Measurements from ENCODE around the gene FNBP1. TPM values are rescaled to one million over a fixed set of nuclear protein-coding genes. Genes with fewer than 3 reads are reported as not detected.
"Not testable (repeated sequence)": the region's sequence is repeated elsewhere in the genome, so short reads cannot be mapped to it uniquely, and the experiment has no call there.

FNBP1 gene
- total and polyA plus RNA-seq, 4 donors, result 21.9 to 92.9 (median 63.8) TPM

DNA sequence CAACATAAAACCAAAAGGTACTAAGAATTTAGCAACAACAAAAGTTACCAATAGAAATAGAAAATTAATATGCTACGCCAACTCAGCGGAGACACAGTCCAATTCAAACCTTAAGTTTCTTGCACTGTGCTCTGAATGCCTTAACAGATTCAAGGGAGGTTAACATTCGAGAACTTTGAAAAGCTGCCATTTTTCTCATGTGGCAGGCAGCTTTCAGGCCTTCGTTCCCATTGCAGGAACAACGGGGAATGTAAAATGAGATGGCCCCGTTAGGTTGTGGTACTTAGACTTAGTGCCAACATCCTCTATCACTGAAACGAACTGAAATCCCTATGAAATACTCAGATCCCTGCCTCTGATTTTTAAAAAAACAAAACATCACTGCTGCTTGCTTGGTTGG, 22.4 kb downstream of the FNBP1 start:
- H3K4me1 ChIP-seq (ENCODE audit: control insufficient read depth in 1 of 2, insufficient read depth in 2 of 2, low read length in 2 of 2), result peaks cover 0 to 2% of the 10 kb centered on the region in 2 donors
- DNase-seq (no peak), ATAC-seq (ENCODE audit: low FRiP score) (no peak)
- no peaks in the 10 kb centered on the region for H3K36me3 ChIP-seq (ENCODE audit: control insufficient read depth in 1 of 2, insufficient read depth in 2 of 2, low read length in 1 of 2)
- 3 to 6% methylated on average over 7 of the region's 7 CpGs for WGBS, 2 donors
- intact Hi-C loops (cut with DNase I), result loop anchor here in 1 of 2 donors (5.0 kb wide), 1 partner anchor 53 kb away; no protein-coding TSS in a partner anchor
- no peak overlapping the region for H3K4me3 ChIP-seq (ENCODE audit: low read length in 2 of 2)
- no peaks in the 10 kb centered on the region for H3K9me3 ChIP-seq (ENCODE audit: control insufficient read depth, low read length)
- H3K27me3 ChIP-seq (ENCODE audit: control insufficient read depth in 1 of 2, insufficient read depth in 2 of 2, low read length in 1 of 2), result no peaks in the 10 kb centered on the region
- peak overlapping the region; percentile 70 to 85 for H3K27ac ChIP-seq (ENCODE audit: low read depth in 1 of 2, low read length in 2 of 2)

DNA sequence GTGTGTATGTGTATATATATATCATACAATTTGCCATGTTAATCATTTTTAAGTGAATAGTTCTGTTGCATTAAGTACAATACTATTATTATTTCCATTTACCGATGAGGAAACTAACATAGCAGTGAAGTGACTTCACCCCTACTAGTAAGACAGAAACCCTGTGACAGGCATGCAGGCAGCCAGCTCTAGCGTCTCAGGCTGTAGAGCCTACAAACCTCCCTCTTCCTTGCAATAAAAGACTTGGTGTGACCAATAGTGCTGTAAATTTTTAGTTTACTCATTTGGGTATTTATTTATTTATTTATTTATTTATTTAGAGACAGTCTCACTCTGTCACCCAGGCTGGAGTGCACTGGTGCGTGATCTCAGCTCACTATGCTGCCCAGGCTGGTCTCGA, 24.7 kb downstream of the FNBP1 start:
- DNase-seq (no peak), ATAC-seq (ENCODE audit: low FRiP score) (no peak)
- 62 to 64% methylated on average over 4 of the region's 4 CpGs for WGBS, 2 donors
- Histone ChIP-seq H3K4me3 (ENCODE audit: low read length in 2 of 2) (no peak overlapping the region), H3K4me1 (ENCODE audit: control insufficient read depth in 1 of 2, insufficient read depth in 2 of 2, low read length in 2 of 2) (peaks cover 0 to 2% of the 10 kb centered on the region in 2 donors), H3K9me3 (ENCODE audit: control insufficient read depth, low read length) (no peaks in the 10 kb centered on the region), H3K27me3 (ENCODE audit: control insufficient read depth in 1 of 2, insufficient read depth in 2 of 2, low read length in 1 of 2) (no peaks in the 10 kb centered on the region), H3K36me3 (ENCODE audit: control insufficient read depth in 1 of 2, insufficient read depth in 2 of 2, low read length in 1 of 2) (no peaks in the 10 kb centered on the region), H3K27ac (ENCODE audit: low read depth in 1 of 2, low read length in 2 of 2) (no peak overlapping the region)
- intact Hi-C loops (cut with DNase I), result no loop called here

DNA sequence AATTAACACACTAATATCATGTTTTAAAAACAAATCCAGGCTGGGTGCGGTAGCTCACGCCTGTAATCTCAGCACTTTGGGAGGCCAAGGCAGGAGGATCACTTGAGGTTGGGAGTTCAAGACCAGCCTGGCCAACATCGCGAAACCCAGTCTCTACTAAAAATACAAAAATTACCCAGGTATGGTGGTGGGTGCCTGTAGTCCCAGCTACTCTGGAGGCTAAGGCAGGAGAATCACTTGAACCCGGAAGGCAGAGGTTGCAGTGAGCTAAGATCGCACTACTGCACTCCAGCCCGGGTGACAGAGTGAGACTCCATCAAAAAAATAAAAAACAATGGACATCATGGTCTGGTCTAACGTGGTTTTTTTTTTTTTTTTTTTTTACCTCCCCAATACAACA, 25.5 kb downstream of the FNBP1 start:
- ATAC-seq (ENCODE audit: low FRiP score); H3K4me1 ChIP-seq (ENCODE audit: control insufficient read depth in 1 of 2, insufficient read depth in 2 of 2, low read length in 2 of 2); DNase-seq; H3K9me3 ChIP-seq (ENCODE audit: control insufficient read depth, low read length); H3K27me3 ChIP-seq (ENCODE audit: control insufficient read depth in 1 of 2, insufficient read depth in 2 of 2, low read length in 1 of 2); intact Hi-C loops (cut with DNase I); H3K36me3 ChIP-seq (ENCODE audit: control insufficient read depth in 1 of 2, insufficient read depth in 2 of 2, low read length in 1 of 2); H3K4me3 ChIP-seq (ENCODE audit: low read length in 2 of 2); H3K27ac ChIP-seq (ENCODE audit: low read depth in 1 of 2, low read length in 2 of 2): not testable (repeated sequence)
- 95 to 96% methylated on average over 8 of the region's 8 CpGs for WGBS, 2 donors

DNA sequence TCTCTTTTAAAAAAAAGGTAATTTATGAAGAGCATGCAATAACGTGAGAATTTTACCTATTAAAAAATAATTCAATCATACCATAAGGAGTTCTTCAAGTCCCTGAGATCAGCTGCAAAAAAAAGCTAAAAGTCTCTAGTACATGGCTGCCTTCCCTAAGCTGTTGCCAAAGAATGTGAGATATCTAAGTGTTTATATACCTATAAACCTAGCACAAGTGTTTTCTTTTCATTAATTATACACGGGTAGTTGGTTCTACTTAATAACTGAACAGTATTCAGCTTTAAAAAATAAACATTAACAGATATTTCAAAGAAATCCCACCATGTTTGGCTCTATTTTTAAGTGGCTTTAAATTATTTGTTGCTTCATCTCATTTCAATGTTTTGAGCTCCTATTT, 25.9 kb downstream of the FNBP1 start:
- H3K4me1 ChIP-seq (ENCODE audit: control insufficient read depth in 1 of 2, insufficient read depth in 2 of 2, low read length in 2 of 2), result peaks cover 0 to 2% of the 10 kb centered on the region in 2 donors
- H3K4me3 ChIP-seq (ENCODE audit: low read length in 2 of 2), result no peak overlapping the region
- intact Hi-C loops (cut with DNase I), result no loop called here
- 5 to 8% methylated on average over 2 of the region's 2 CpGs for WGBS, 2 donors
- H3K9me3 ChIP-seq (ENCODE audit: control insufficient read depth, low read length), result no peaks in the 10 kb centered on the region
- H3K36me3 ChIP-seq (ENCODE audit: control insufficient read depth in 1 of 2, insufficient read depth in 2 of 2, low read length in 1 of 2), result no peaks in the 10 kb centered on the region
- peak overlapping the region; percentile 37 to 87 for H3K27ac ChIP-seq (ENCODE audit: low read depth in 1 of 2, low read length in 2 of 2)
- DNase-seq (no peak), ATAC-seq (ENCODE audit: low FRiP score) (no peak)
- no peaks in the 10 kb centered on the region for H3K27me3 ChIP-seq (ENCODE audit: control insufficient read depth in 1 of 2, insufficient read depth in 2 of 2, low read length in 1 of 2)

DNA sequence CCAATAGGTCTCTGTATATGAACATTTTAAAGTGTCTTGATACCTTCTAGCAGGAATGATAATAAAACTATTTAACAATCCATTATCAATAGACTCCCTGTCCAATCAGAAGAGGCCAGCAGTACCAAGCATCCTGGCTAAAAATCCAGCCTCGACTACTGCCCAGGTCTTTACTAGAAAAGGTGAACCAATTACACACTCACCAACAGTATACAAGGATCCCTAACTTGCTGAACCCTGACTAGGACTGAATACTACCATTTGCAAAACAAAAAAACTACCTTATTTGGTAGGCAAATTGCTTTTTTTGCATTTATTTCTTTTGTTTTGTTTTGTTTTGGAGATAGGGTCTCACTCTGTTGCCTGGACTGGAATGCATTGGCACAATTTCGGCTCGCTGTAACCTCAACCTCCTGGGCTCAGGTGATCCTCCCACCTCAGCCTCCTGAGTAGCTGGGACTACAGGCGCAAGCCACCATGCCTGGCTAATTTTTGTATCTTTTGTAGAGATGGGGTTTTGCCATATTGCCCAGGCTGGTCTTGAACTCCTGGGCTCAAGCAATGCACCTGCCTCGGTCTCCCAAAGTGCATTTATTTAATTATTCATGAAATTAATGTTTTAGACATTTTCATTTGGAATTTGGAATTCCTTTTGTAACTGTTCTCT, 27.5 kb downstream of the FNBP1 start:
- H3K9me3 ChIP-seq (ENCODE audit: control insufficient read depth, low read length), result peaks cover 3% of the 10 kb centered on the region
- no peaks in the 10 kb centered on the region for H3K27me3 ChIP-seq (ENCODE audit: control insufficient read depth in 1 of 2, insufficient read depth in 2 of 2, low read length in 1 of 2)
- H3K27ac ChIP-seq (ENCODE audit: low read depth in 1 of 2, low read length in 2 of 2), result no peak overlapping the region
- ATAC-seq (ENCODE audit: low FRiP score), result no peak
- intact Hi-C loops (cut with DNase I), result no loop called here
- DNase-seq, result no peak
- WGBS, 2 donors, result 96 to 97% methylated on average over 5 of the region's 5 CpGs
- H3K4me1 ChIP-seq (ENCODE audit: control insufficient read depth in 1 of 2, insufficient read depth in 2 of 2, low read length in 2 of 2), result peaks cover 0 to 2% of the 10 kb centered on the region in 2 donors
- no peak overlapping the region for H3K4me3 ChIP-seq (ENCODE audit: low read length in 2 of 2)
- H3K36me3 ChIP-seq (ENCODE audit: control insufficient read depth in 1 of 2, insufficient read depth in 2 of 2, low read length in 1 of 2), result peaks cover 0 to 2% of the 10 kb centered on the region in 2 donors

DNA sequence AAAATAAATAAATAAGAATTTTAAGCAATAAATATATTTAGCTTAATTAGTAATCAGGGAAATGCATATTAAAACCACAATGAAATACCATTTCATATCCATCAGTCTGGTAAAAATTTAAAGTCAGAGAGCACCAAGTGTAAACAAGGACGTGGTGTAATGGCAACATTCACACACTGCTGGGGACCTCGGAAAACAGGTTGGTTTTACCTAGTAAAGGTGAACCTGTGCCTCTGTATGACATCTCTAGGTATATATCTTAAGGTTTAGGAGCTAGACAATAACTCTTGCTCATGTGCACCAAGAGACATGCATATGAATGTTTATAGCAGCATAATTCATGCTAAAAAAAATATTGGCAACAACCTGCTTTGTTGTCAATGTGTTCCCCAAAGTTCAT, 29.7 kb downstream of the FNBP1 start:
- peaks cover 0 to 2% of the 10 kb centered on the region in 2 donors for H3K36me3 ChIP-seq (ENCODE audit: control insufficient read depth in 1 of 2, insufficient read depth in 2 of 2, low read length in 1 of 2)
- H3K27me3 ChIP-seq (ENCODE audit: control insufficient read depth in 1 of 2, insufficient read depth in 2 of 2, low read length in 1 of 2), result no peaks in the 10 kb centered on the region
- peaks cover 3% of the 10 kb centered on the region for H3K9me3 ChIP-seq (ENCODE audit: control insufficient read depth, low read length)
- H3K4me3 ChIP-seq (ENCODE audit: low read length in 2 of 2), result no peak overlapping the region
- H3K4me1 ChIP-seq (ENCODE audit: control insufficient read depth in 1 of 2, insufficient read depth in 2 of 2, low read length in 2 of 2), result no peaks in the 10 kb centered on the region
- DNase-seq (no peak), ATAC-seq (ENCODE audit: low FRiP score) (no peak)
- WGBS, 2 donors, result 86 to 93% methylated on average over 2 of the region's 2 CpGs
- no peak overlapping the region for H3K27ac ChIP-seq (ENCODE audit: low read depth in 1 of 2, low read length in 2 of 2)
- intact Hi-C loops (cut with DNase I), result no loop called here

DNA sequence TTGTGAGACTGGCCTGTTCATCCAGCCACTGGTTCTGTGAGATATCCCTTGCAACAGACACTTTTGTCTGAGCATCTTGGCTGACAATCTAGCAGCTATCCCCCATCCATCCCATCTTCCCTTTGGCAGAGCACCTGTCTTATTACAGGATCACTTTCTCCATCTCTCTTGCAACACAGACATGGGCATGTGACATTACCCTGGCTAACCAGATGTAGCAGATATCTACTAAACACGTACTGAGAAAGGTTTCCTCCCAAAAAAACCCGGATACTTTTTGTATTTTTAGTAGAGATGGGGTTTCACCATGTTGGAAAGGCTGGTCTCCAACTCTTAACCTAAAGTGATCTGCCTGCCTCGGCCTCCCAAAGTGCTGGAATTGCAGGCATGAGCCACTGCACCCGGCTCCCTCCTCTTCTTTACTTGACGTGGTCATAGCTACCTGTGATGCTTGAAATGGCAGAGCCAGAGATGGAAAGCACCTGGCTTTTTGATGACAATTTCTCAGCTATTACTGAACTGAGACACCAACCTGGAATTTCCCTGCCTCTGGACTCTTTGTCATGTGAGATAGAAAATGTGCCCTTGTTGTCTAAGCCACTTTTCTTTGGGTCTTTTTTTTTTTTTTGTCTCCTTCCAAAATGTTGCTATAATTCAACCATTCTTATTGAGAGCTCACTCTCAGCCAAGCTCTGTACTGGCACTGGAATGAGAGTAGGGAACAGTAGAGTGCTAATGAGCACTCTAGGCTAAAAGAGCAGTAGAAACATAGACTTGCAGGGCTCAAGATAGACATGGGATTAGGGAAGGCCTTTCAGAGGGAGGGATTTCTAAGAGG, 32.6 kb downstream of the FNBP1 start:
- H3K9me3 ChIP-seq (ENCODE audit: control insufficient read depth, low read length), result peaks cover 3% of the 10 kb centered on the region
- ATAC-seq (ENCODE audit: low FRiP score) (no peak), DNase-seq (no peak)
- intact Hi-C loops (cut with DNase I), result no loop called here
- no peak overlapping the region for H3K27ac ChIP-seq (ENCODE audit: low read depth in 1 of 2, low read length in 2 of 2)
- H3K36me3 ChIP-seq (ENCODE audit: control insufficient read depth in 1 of 2, insufficient read depth in 2 of 2, low read length in 1 of 2), result peaks cover 0 to 2% of the 10 kb centered on the region in 2 donors
- H3K4me3 ChIP-seq (ENCODE audit: low read length in 2 of 2), result no peak overlapping the region
- no peaks in the 10 kb centered on the region for H3K4me1 ChIP-seq (ENCODE audit: control insufficient read depth in 1 of 2, insufficient read depth in 2 of 2, low read length in 2 of 2)
- 86 to 90% methylated on average over 5 of the region's 5 CpGs for WGBS, 2 donors
- no peaks in the 10 kb centered on the region for H3K27me3 ChIP-seq (ENCODE audit: control insufficient read depth in 1 of 2, insufficient read depth in 2 of 2, low read length in 1 of 2)

DNA sequence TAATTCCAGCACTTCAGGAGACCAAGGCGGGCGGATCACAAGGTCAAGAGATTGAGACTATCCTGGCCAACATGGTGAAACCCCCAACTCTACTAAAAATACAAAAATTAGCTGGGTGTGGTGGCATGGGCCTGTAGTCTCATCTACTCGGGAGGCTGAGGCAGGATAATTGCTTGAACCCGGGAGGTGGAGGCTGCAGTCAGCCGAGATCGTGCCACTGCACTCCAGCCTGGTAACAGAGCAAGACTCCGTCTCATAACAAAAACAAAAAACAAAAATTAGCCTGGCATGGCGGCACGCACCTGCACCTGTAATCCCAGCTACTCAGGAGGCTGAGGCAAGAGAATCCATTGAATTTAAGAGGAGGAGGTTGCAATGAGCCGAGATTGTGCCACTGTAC, 33.4 kb downstream of the FNBP1 start:
- intact Hi-C loops (cut with DNase I); DNase-seq; H3K27ac ChIP-seq (ENCODE audit: low read depth in 1 of 2, low read length in 2 of 2); H3K9me3 ChIP-seq (ENCODE audit: control insufficient read depth, low read length); H3K4me1 ChIP-seq (ENCODE audit: control insufficient read depth in 1 of 2, insufficient read depth in 2 of 2, low read length in 2 of 2); ATAC-seq (ENCODE audit: low FRiP score); H3K27me3 ChIP-seq (ENCODE audit: control insufficient read depth in 1 of 2, insufficient read depth in 2 of 2, low read length in 1 of 2); H3K36me3 ChIP-seq (ENCODE audit: control insufficient read depth in 1 of 2, insufficient read depth in 2 of 2, low read length in 1 of 2); H3K4me3 ChIP-seq (ENCODE audit: low read length in 2 of 2): not testable (repeated sequence)
- WGBS, 2 donors, result 98 to 99% methylated on average over 10 of the region's 10 CpGs

DNA sequence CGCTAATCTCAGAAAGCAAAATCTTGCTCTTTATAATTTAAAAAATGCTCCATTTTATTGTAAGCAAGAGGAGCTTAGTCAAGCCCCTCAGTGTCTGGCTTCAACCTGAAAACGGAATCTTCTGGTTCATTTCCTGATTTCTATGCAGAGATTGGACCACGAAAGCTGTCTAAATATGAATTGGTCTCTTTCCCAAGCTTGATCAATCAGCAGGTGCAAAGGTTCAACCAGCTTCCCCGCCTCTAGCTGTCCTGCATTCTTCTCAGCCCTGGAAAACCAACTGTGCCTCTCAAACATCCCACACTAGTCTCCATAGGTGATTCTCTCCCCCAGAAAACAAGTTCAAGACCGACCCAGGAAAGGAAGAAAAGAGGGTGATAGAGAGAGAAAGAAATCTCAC, 34.5 kb downstream of the FNBP1 start:
- H3K27ac ChIP-seq (ENCODE audit: low read depth in 1 of 2, low read length in 2 of 2), result no peak overlapping the region
- ATAC-seq (ENCODE audit: low FRiP score) (no peak), DNase-seq (no peak)
- no peaks in the 10 kb centered on the region for H3K27me3 ChIP-seq (ENCODE audit: control insufficient read depth in 1 of 2, insufficient read depth in 2 of 2, low read length in 1 of 2)
- WGBS, 2 donors, result 74 to 80% methylated on average over 5 of the region's 5 CpGs
- H3K4me1 ChIP-seq (ENCODE audit: control insufficient read depth in 1 of 2, insufficient read depth in 2 of 2, low read length in 2 of 2), result no peaks in the 10 kb centered on the region
- intact Hi-C loops (cut with DNase I), result no loop called here
- H3K9me3 ChIP-seq (ENCODE audit: control insufficient read depth, low read length), result peaks cover 3% of the 10 kb centered on the region
- H3K36me3 ChIP-seq (ENCODE audit: control insufficient read depth in 1 of 2, insufficient read depth in 2 of 2, low read length in 1 of 2), result peaks cover 0 to 2% of the 10 kb centered on the region in 2 donors
- H3K4me3 ChIP-seq (ENCODE audit: low read length in 2 of 2), result no peak overlapping the region

Measured in aorta (tissue), 5 donors.